ENCODE results near the gene POLR2F. TPM values are rescaled to one million over a fixed set of nuclear protein-coding genes. Genes with fewer than 3 reads are reported as not detected.

The POLR2F gene
- total RNA-seq, 2 donors from 2014 or later: 37.9 to 93.1 TPM

- Histone ChIP-seq H3K4me3 (no peak overlapping the region), H3K27ac (no peak overlapping the region), H3K27me3 (replicated peaks; ENCODE audit: insufficient read depth) (no peaks in the 10 kb centered on the region), H3K9me3 (no peaks in the 10 kb centered on the region), H3K4me1 (ENCODE audit: control insufficient read depth in 1 of 2, low read depth in 2 of 2) (no peaks in the 10 kb centered on the region), H3K36me3 (peaks cover 67% of the 10 kb centered on the region)
- TF ChIP-seq, protein P1, sequence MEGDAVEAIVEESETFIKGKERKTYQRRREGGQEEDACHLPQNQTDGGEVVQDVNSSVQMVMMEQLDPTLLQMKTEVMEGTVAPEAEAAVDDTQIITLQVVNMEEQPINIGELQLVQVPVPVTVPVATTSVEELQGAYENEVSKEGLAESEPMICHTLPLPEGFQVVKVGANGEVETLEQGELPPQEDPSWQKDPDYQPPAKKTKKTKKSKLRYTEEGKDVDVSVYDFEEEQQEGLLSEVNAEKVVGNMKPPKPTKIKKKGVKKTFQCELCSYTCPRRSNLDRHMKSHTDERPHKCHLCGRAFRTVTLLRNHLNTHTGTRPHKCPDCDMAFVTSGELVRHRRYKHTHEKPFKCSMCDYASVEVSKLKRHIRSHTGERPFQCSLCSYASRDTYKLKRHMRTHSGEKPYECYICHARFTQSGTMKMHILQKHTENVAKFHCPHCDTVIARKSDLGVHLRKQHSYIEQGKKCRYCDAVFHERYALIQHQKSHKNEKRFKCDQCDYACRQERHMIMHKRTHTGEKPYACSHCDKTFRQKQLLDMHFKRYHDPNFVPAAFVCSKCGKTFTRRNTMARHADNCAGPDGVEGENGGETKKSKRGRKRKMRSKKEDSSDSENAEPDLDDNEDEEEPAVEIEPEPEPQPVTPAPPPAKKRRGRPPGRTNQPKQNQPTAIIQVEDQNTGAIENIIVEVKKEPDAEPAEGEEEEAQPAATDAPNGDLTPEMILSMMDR (IDR thresholded peaks at IDR 0.05): no peak
- DNase-seq (ENCODE audit: low spot score) (no peak), ATAC-seq (ENCODE audit: insufficient number of reproducible peaks, low FRiP score, low read depth) (no peak)
Observed at GRCh38 chr22:37922191-37922590, 31.3 kb upstream of the POLR2F start.

GRCh38 chr22:37923927-37924326 lies 29.6 kb upstream of the POLR2F start:
- no peaks in the 10 kb centered on the region for H3K27me3 ChIP-seq (replicated peaks; ENCODE audit: insufficient read depth)
- TF ChIP-seq, protein P1 (IDR thresholded peaks at IDR 0.05): no peak
- no peaks in the 10 kb centered on the region for H3K4me1 ChIP-seq (ENCODE audit: control insufficient read depth in 1 of 2, low read depth in 2 of 2)
- H3K4me3 ChIP-seq: no peak overlapping the region
- peaks cover 59% of the 10 kb centered on the region for H3K36me3 ChIP-seq
- DNase-seq (ENCODE audit: low spot score): no peak
- H3K27ac ChIP-seq: no peak overlapping the region
- ATAC-seq (ENCODE audit: insufficient number of reproducible peaks, low FRiP score, low read depth): no peak
- H3K9me3 ChIP-seq: no peaks in the 10 kb centered on the region

- TF ChIP-seq, protein P1 (IDR thresholded peaks at IDR 0.05): no peak
- Histone ChIP-seq H3K9me3 (no peaks in the 10 kb centered on the region), H3K4me3 (no peak overlapping the region), H3K4me1 (ENCODE audit: control insufficient read depth in 1 of 2, low read depth in 2 of 2) (no peaks in the 10 kb centered on the region), H3K36me3 (peaks cover 55% of the 10 kb centered on the region), H3K27ac (no peak overlapping the region), H3K27me3 (replicated peaks; ENCODE audit: insufficient read depth) (no peaks in the 10 kb centered on the region)
- no peak for ATAC-seq (ENCODE audit: insufficient number of reproducible peaks, low FRiP score, low read depth)
- DNase-seq (ENCODE audit: low spot score): no peak
Observed at GRCh38 chr22:37924386-37925065, 29.0 kb upstream of the POLR2F start.

GRCh38 chr22:37925330-37925729 lies 28.2 kb upstream of the POLR2F start:
- Histone ChIP-seq H3K4me3 (no peak overlapping the region), H3K9me3 (no peaks in the 10 kb centered on the region), H3K36me3 (peaks cover 48% of the 10 kb centered on the region), H3K4me1 (ENCODE audit: control insufficient read depth in 1 of 2, low read depth in 2 of 2) (no peaks in the 10 kb centered on the region), H3K27ac (no peak overlapping the region), H3K27me3 (replicated peaks; ENCODE audit: insufficient read depth) (no peaks in the 10 kb centered on the region)
- ATAC-seq (ENCODE audit: insufficient number of reproducible peaks, low FRiP score, low read depth) (no peak), DNase-seq (ENCODE audit: low spot score) (no peak)
- TF ChIP-seq, protein P1 (IDR thresholded peaks at IDR 0.05): no peak

DNA sequence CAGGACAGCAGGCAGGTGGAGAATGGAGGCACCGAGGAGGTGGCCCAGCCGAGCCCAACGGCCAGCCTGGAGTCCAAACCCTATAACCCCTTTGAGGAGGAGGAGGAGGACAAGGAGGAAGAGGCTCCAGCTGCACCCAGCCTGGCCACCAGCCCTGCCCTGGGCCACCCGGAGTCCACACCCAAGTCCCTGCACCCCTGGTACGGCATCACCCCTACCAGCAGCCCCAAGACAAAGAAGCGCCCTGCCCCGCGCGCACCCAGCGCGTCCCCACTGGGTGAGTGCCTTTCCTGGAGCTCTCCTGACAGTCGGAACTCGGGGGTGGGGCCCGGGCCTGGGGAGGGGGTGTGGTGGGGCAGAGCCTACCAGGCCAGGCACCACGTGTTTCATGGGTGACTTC lies 27.7 kb upstream of the POLR2F start:
- Histone ChIP-seq H3K4me1 (ENCODE audit: control insufficient read depth in 1 of 2, low read depth in 2 of 2) (no peaks in the 10 kb centered on the region), H3K36me3 (peaks cover 48% of the 10 kb centered on the region), H3K4me3 (no peak overlapping the region), H3K9me3 (no peaks in the 10 kb centered on the region), H3K27ac (no peak overlapping the region), H3K27me3 (replicated peaks; ENCODE audit: insufficient read depth) (no peaks in the 10 kb centered on the region)
- TF ChIP-seq, protein P1 (IDR thresholded peaks at IDR 0.05): no peak
- no peak for DNase-seq (ENCODE audit: low spot score)
- ATAC-seq (ENCODE audit: insufficient number of reproducible peaks, low FRiP score, low read depth): no peak
